Peyer's patch (tissue), 4 donors: Measurements from ENCODE around the gene NDUFS1.

Source experiments
- CTCF ChIP-seq, 6 experiments: fragments of 450-650 bp in 4 of 6; fragments of 200-600 bp in 2 of 6; sonication (generic) in 1 of 6; IDR thresholded peaks; one replicate each; pipeline ENCODE4 v1.5.1; 2017 to 2019; ENCODE audit warnings: antibody characterized with exemption in 6 of 6, mild to moderate bottlenecking in 3 of 6, moderate library complexity in 1 of 6
- POLR2A ChIP-seq, 2 donors: fragments of 450-650 bp; IDR thresholded peaks; one replicate each; pipeline ENCODE4 v1.5.1; 2017; ENCODE audit warnings: antibody characterized with exemption in 2 of 2, mild to moderate bottlenecking in 2 of 2, moderate library complexity in 2 of 2

GRCh38 chr2:206125901-206126300 is 33.3 kb downstream of the NDUFS1 start:
- TF ChIP-seq CTCF (IDR thresholded peaks at IDR 0.05) (no peak), POLR2A (IDR thresholded peaks at IDR 0.05) (no peak)
